HG02678 (cell line): Measurements from ENCODE around the gene CKS2.
A peak's percentile ranks its signal among the peaks of the same experiment; 100 is the strongest.
"Not testable (repeated sequence)": the region's sequence is repeated elsewhere in the genome, so short reads cannot be mapped to it uniquely, and the experiment has no call there.

ENCODE experiments used
- ATAC-seq: cut with Tn5 transposase; IDR thresholded peaks from one replicate; pipeline ENCODE4 v1.9.1; 2021; ENCODE audit warnings: mild to moderate bottlenecking, moderate library complexity; ENCODE audit not compliant: unreplicated experiment

Gene CKS2

GRCh38 chr9:89310475-89311345 lies at the start of gene CKS2:
TSS of gene CKS2 (plus strand) at chr9:89311195. CDS start at chr9:89311293, 98 bp downstream.
- ATAC-seq = peak; percentile 89

- ATAC-seq = no peak
These were observed 37.3 kb upstream of the CKS2 start for GRCh38 chr9:89273528-89274279.

GRCh38 chr9:89274838-89275237 lies 36.2 kb upstream of the CKS2 start:
- no peak for ATAC-seq

GRCh38 chr9:89276040-89276439 lies 35.0 kb upstream of the CKS2 start:
- not testable (repeated sequence) for ATAC-seq

- no peak for ATAC-seq
These were observed 34.0 kb upstream of the CKS2 start for GRCh38 chr9:89277043-89277442.

GRCh38 chr9:89277454-89277853 lies 33.5 kb upstream of the CKS2 start:
- no peak for ATAC-seq

- ATAC-seq = no peak
These were observed 32.4 kb upstream of the CKS2 start for GRCh38 chr9:89278551-89278950.

- no peak for ATAC-seq
These were observed 31.8 kb upstream of the CKS2 start for GRCh38 chr9:89278997-89279739.

DNA sequence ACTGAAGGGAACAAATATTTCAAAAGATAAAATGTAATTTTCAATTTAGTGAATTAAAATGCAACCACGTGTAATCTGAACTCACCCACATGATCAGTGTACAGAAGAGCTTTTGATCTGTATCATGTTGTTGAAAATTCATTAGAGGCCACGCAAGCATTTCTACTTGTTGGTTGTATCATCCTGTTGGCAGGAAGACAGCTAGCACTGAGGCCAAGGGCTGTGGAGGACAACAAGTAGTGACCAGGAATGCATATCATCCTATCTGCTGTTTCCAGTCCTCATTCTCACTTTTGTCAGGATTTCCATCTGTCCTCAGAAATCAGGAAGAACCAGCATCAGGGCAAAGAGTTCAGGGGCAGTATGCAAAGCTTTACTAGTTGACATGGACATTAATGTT lies 29.9 kb upstream of the CKS2 start:
- no peak for ATAC-seq

DNA sequence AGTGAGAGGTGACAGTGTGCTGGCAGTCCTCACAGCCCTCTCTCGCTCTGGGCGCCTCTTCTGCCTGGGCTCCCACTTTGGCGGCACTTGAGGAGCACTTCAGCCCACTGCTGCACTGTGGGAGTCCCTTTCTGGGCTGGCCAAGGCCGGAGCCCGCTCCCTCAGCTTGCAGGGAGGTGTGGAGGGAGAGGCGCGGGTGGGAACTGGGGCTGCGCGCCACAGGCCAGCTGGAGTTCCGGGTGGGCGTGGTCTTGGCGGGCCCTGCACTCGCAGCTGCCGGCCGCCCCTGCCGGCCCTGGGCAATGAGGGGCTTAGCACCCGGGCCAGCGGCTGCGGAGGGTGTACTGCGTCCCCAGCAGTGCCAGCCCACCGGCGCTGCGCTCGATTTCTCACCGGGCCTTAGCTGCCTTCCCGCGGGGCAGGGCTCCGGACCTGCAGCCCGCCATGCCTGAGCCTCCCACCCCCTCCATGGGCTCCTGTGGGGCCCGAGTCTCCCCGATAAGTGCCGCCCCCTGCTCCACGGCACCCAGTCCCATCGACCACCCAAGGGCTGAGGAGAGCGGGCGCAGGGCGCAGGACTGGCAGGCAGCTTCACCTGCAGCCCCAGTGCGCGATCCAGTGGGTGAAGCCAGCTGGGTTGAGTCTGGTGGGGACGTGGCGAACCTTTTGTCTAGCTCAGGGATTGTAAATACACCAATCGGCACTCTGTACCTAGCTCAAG lies 28.6 kb upstream of the CKS2 start:
- not testable (repeated sequence) for ATAC-seq

DNA sequence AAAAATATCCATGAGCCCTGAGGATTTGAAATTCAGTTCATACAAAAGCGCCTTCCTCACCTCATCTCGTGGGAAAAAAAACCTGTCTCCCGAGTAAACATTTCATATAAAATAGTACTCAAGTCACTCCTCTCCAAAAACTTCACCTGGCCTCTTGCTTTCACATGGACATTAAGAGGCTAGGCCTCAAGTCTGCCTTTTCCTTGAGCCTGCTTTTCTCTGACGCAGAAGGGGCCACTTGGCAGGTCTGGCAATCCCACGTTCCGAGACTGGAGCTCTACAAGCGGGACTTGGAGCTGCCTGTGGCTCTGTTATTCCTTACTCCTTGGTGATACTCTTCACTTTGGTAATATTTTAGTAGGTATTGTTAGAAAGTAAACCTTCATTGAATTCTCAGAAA lies 26.9 kb upstream of the CKS2 start:
- no peak for ATAC-seq

DNA sequence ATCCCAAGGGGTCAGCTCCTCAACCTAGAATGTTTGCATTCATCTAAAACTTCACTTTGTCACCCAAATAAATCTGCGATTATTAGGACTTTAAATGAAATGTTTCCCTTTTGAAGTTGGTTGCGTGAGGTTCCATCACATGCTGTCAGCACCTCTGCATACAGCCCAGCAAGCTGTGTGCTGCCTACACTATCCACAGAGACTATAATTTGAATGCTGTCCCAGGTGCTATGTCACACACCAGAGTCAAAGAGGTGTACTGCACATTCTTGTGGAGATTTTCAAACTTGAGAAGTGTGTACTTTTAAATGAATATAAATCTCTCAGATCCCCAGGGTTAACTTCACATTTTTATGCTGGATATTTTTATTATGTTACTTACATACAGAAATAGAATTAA lies 19.3 kb upstream of the CKS2 start:
- no peak for ATAC-seq

DNA sequence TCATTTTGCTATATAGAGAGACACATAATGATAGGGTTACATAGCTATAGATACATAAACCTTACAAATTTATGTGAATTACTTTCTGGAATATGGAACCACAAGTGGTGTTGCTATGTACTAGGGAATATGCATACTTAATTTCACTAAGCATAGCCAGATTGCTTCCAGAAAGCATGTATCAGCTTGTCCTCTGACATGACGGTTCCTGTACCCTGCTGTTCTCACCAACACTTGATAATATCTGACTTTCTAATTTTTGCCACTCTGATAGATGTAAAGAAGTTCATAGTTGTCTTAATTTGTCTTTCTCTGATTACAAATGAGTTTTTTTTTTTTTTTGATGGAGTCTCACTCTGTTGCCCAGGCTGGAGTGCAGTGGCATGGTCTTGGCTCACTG lies 18.0 kb upstream of the CKS2 start:
- ATAC-seq = no peak

- no peak for ATAC-seq
These were observed 15.6 kb upstream of the CKS2 start for GRCh38 chr9:89295400-89295799.

DNA sequence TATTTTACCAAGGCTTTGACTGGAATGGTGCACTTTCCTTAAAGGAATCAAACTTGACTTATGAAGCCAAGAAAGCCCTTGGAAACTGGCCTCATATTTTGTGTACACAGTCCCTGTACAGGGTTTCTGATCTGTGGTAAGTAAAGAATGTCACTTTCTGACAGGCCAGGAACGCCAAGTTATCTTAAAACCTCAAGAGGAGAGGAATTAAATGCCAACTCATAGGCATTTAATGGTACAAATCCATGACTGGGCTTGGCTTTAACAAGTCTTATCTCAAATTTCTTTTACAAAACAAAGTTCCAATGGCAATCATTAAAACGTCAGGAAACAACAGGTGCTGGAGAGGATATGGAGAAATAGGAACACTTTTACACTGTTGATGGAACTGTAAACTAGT lies 9.0 kb upstream of the CKS2 start:
- not testable (repeated sequence) for ATAC-seq

DNA sequence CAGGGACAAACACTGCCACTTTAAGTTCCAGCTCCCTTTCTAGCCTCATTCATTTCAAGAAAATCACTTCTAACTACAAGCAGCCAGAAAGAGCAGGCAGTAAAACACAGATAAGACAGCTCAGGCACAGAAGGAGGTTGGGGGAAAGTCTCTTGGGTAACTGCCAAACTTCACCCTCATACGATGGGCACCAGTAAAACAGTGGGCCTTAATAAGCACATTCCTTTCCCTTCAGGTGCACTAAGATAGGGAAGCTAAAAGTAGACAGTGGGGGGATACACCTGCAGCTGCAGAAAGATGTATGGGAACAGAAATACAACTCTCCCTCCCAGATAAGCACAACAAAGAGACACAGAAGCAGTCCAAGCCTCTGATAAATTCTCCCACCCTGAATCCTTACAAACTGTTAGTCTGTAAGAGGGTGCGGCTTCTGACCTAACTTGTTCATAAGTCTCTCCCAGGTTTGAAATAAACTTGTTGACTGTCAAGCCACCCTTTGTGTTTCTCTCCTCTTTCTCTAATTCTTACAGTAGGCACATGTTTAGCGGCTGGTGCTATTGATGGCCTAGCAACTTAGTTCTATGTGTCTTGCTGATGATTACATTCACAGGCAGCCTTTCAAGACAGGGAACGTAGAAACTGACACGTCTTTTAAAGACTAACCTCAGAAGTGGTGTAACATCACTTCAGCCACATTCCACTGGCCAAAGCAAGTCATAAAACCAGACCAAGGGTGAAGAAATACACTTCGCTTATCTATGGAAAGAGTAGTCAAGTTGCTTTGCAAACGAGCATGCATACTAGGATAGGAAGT lies 6.8 kb upstream of the CKS2 start:
- ATAC-seq = no peak

- ATAC-seq = no peak
These were observed 6.2 kb upstream of the CKS2 start for GRCh38 chr9:89304834-89305188.

GRCh38 chr9:89305868-89306267 lies 5.1 kb upstream of the CKS2 start:
- ATAC-seq = no peak

GRCh38 chr9:89309166-89309565 lies 1.8 kb upstream of the CKS2 start:
- ATAC-seq = no peak
